B cell (primary cell): ENCODE data around the gene TMEM147. TPM values are rescaled to one million over a fixed set of nuclear protein-coding genes. Genes with fewer than 3 reads are reported as not detected.
A peak's percentile ranks its signal among the peaks of the same experiment; 100 is the strongest.

Experiments used
- ATAC-seq: fragments of 200-7000 bp; cut with Tn5 transposase; one replicate; pipeline ENCODE4 v1.10.0; 2021; ENCODE audit warnings: low read depth, mild to moderate bottlenecking, moderate number of reproducible peaks, moderate library complexity
- CTCF ChIA-PET: fragments of 350-600 bp; sonication (Branson Sonifier 250); formaldehyde crosslinking; loops from one replicate; lab custom pipeline; 2021; ENCODE audit warnings: antibody characterized with exemption, inconsistent platforms; lab: Charles Lee
- POLR2A ChIA-PET: fragments of 350-600 bp; sonication (Branson Sonifier 250); formaldehyde crosslinking; loops from one replicate; lab custom pipeline; 2021; ENCODE audit warnings: antibody characterized with exemption; lab: Charles Lee
- DNase-seq: peaks from one replicate; pipeline ENCODE4 v3.0.0; 2013
- H2AFZ ChIP-seq: 2 replicates; pipeline ENCODE4 v1.6.1; 2012; ENCODE audit warnings: mild to moderate bottlenecking, low read depth, low read length; ENCODE audit not compliant: insufficient read depth, poor library complexity, severe bottlenecking
- H3K27ac ChIP-seq, 2 donors: 1 replicate in 1 of 2; 2 replicates in 1 of 2; pipeline ENCODE4 v1.5.1; 2012 to 2013; ENCODE audit warnings: low read length in 2 of 2, mild to moderate bottlenecking in 2 of 2, moderate library complexity in 1 of 2
- H3K27me3 ChIP-seq, 4 experiments: fragments of 200-600 bp in 1 of 4; sonication (generic) in 1 of 4; replicated peaks in 1 of 4; 1 replicate in 2 of 4; 2 replicates in 2 of 4; pipeline versions ENCODE4 v1.6.1 to v1.7.0; 2013 to 2016; ENCODE audit warnings: low read length in 3 of 4, mild to moderate bottlenecking in 2 of 4, mixed read lengths in 1 of 4, moderate library complexity in 1 of 4; ENCODE audit not compliant: insufficient read depth in 4 of 4, control insufficient read depth in 3 of 4; ENCODE audit errors: control extremely low read depth in 1 of 4
- H3K36me3 ChIP-seq, 2 experiments: replicated peaks in 1 of 2; 1 replicate in 1 of 2; 2 replicates in 1 of 2; pipeline versions ENCODE4 v1.6.1 to v1.7.1; 2013; ENCODE audit warnings: low read length in 1 of 2; ENCODE audit not compliant: insufficient read depth in 2 of 2, control insufficient read depth in 1 of 2; ENCODE audit errors: control extremely low read depth in 1 of 2, extremely low read depth in 1 of 2
- H3K4me1 ChIP-seq, 2 donors: fragments of 200-600 bp in 1 of 2; sonication (generic) in 1 of 2; 1 replicate in 1 of 2; 2 replicates in 1 of 2; pipeline versions ENCODE4 v1.5.1 to v1.6.1; 2013 to 2017; ENCODE audit warnings: low read length in 2 of 2; ENCODE audit not compliant: control insufficient read depth in 2 of 2, insufficient read depth in 2 of 2
- H3K4me2 ChIP-seq: replicated peaks from 2 replicates; pipeline ENCODE3; 2012; ENCODE audit warnings: mild to moderate bottlenecking, low read depth, low read length; ENCODE audit not compliant: poor library complexity, severe bottlenecking
- H3K4me3 ChIP-seq, 5 experiments: fragments of 200-600 bp in 1 of 5; sonication (generic) in 1 of 5; 1 replicate in 3 of 5; 2 replicates in 2 of 5; pipeline versions ENCODE4 v1.5.1 to v1.7.0; 2011 to 2016; ENCODE audit warnings: low read length in 4 of 5, mild to moderate bottlenecking in 4 of 5, low read depth in 2 of 5, control low read depth in 1 of 5, moderate library complexity in 1 of 5; ENCODE audit not compliant: insufficient read depth in 1 of 5; ENCODE audit errors: control extremely low read depth in 1 of 5, extremely low read depth in 1 of 5
- H3K79me2 ChIP-seq: fragments of 200-600 bp; sonication (generic); one replicate; pipeline ENCODE4 v1.6.0; 2016; ENCODE audit warnings: low read length; ENCODE audit not compliant: control insufficient read depth, insufficient read depth
- H3K9ac ChIP-seq: fragments of 200-600 bp; sonication (generic); 2 replicates; pipeline ENCODE4 v1.6.1; 2017; ENCODE audit warnings: mild to moderate bottlenecking, low read length, moderate library complexity
- H3K9me3 ChIP-seq, 3 donors: one replicate each; pipeline versions ENCODE4 v1.6.1 to v1.7.1; 2013; ENCODE audit warnings: low read length in 2 of 3; ENCODE audit not compliant: control insufficient read depth in 2 of 3, insufficient read depth in 1 of 3; ENCODE audit errors: control extremely low read depth in 1 of 3
- H4K20me1 ChIP-seq: 2 replicates; pipeline ENCODE4 v1.6.0; 2012; ENCODE audit warnings: mild to moderate bottlenecking, low read length; ENCODE audit not compliant: insufficient read depth, control insufficient read depth, poor library complexity, severe bottlenecking
- H3K27ac Mint-ChIP-seq: one replicate; pipeline ENCODE4 v1.8.0; 2021; ENCODE audit warnings: mixed read lengths
- H3K27me3 Mint-ChIP-seq: one replicate; pipeline ENCODE4 v1.8.0; 2021; ENCODE audit warnings: mixed read lengths
- H3K4me1 Mint-ChIP-seq: one replicate; pipeline ENCODE4 v1.8.0; 2021; ENCODE audit warnings: mixed read lengths
- H3K4me3 Mint-ChIP-seq: one replicate; pipeline ENCODE4 v1.8.0; 2021; ENCODE audit warnings: mixed read lengths
- H3K9me3 Mint-ChIP-seq: one replicate; pipeline ENCODE4 v1.8.0; 2022; ENCODE audit warnings: mixed read lengths; ENCODE audit not compliant: insufficient read depth
- CTCF ChIP-seq: fragments of 200-600 bp; IDR thresholded peaks from one replicate; pipeline ENCODE4 v1.8.0; 2022; ENCODE audit warnings: antibody characterized with exemption, mild to moderate bottlenecking
- EZH2 ChIP-seq: IDR thresholded peaks from 2 replicates; pipeline ENCODE4 v1.6.1; 2012; ENCODE audit warnings: borderline replicate concordance, low read depth, mild to moderate bottlenecking, moderate library complexity, low read length; ENCODE audit not compliant: insufficient read depth, poor library complexity, severe bottlenecking
- WGBS: methylation state at CpG from one replicate; pipeline ENCODE4 v1.1.5; 2013; ENCODE audit warnings: missing lambda C conversion rate; ENCODE audit not compliant: insufficient coverage; 5-methylcytosine and 5-hydroxymethylcytosine counted together
- intact Hi-C: fragments of 100-400 bp; cut with micrococcal nuclease; formaldehyde crosslinking; loops from one replicate; pipeline ENCODE4 v1.10.0; 2022
- polyA plus RNA-seq: library from polyadenylated mRNA; depleted of rRNA; stranded (reverse); fragments of >200 nt; gene quantifications from 2 replicates; pipeline ENCODE4 v1.2.3, GENCODE V29; 2012
- total RNA-seq, 2 donors: library from RNA; stranded (reverse); fragments of 120-200 nt in 1 of 2; gene quantifications; 1 replicate in 1 of 2; 2 replicates in 1 of 2; pipeline versions ENCODE4 v1.2.3 to v1.2.4, GENCODE V29; 2013 to 2022

The TMEM147 gene
- total and polyA plus RNA-seq, 2 donors (not counting 1 experiment from before 2014, with no cell fraction given) = 39.8 to 68.9 TPM

- Histone ChIP-seq H3K4me1 (peaks cover 23 to 24% of the 10 kb centered on the region in 2 donors), H3K27me3 (peaks cover 0 to 51% (median 10%) of the 10 kb centered on the region in 4 experiments), H4K20me1 (no peaks in the 10 kb centered on the region), H3K36me3 (no peaks in the 10 kb centered on the region), H3K4me3 (no peak overlapping the region), H3K79me2 (no peaks in the 10 kb centered on the region), H3K9ac (no peak overlapping the region), H2AFZ (no peak overlapping the region), H3K9me3 (peaks cover 0 to 14% (median 0%) of the 10 kb centered on the region in 3 donors), H3K27ac (no peak overlapping the region), H3K4me2 (no peak overlapping the region)
- Mint-ChIP-seq H3K4me1 (peaks cover 27% of the 10 kb centered on the region), H3K4me3 (no peak overlapping the region), H3K27me3 (peaks cover 47% of the 10 kb centered on the region), H3K9me3 (no peaks in the 10 kb centered on the region), H3K27ac (no peak overlapping the region)
- intact Hi-C loops = no loop called here
- ChIA-PET POLR2A (no interaction called here), CTCF (no interaction called here)
- no peak for TF ChIP-seq EZH2
- TF ChIP-seq CTCF = no peak
- WGBS = 67% methylated on average over 4 of the region's 6 CpGs
- no peak for DNase-seq
- no peak for ATAC-seq
Observed at GRCh38 chr19:35560677-35561076, 15.3 kb downstream of the TMEM147 start.

- Histone ChIP-seq H3K79me2 (no peaks in the 10 kb centered on the region), H3K27me3 (peaks cover 0 to 47% (median 10%) of the 10 kb centered on the region in 4 experiments), H3K36me3 (no peaks in the 10 kb centered on the region), H2AFZ (no peak overlapping the region), H3K27ac (no peak overlapping the region), H3K4me2 (no peak overlapping the region), H4K20me1 (no peaks in the 10 kb centered on the region), H3K9ac (no peak overlapping the region), H3K4me1 (peaks cover 23 to 24% of the 10 kb centered on the region in 2 donors), H3K9me3 (peaks cover 0 to 14% (median 0%) of the 10 kb centered on the region in 3 donors), H3K4me3 (no peak overlapping the region)
- intact Hi-C loops = no loop called here
- no peak overlapping the region for H3K27ac Mint-ChIP-seq
- no peak for TF ChIP-seq EZH2
- TF ChIP-seq CTCF = no peak
- H3K27me3 Mint-ChIP-seq = peaks cover 47% of the 10 kb centered on the region
- no peaks in the 10 kb centered on the region for H3K9me3 Mint-ChIP-seq
- CTCF ChIA-PET = no interaction called here
- POLR2A ChIA-PET = no interaction called here
- H3K4me3 Mint-ChIP-seq = no peak overlapping the region
- H3K4me1 Mint-ChIP-seq = peaks cover 23% of the 10 kb centered on the region
- WGBS = 83% methylated on average over 5 of the region's 6 CpGs
- DNase-seq (peak; percentile 8), ATAC-seq (no peak)
Observed at GRCh38 chr19:35561436-35561835, 16.0 kb downstream of the TMEM147 start.
